Measurements from ENCODE around the gene ATOX1.

- TF ChIP-seq CTCF (IDR thresholded peaks at IDR 0.05): no peak
- TF ChIP-seq POLR2A (IDR thresholded peaks at IDR 0.05): no peak
Observed at GRCh38 chr5:151800532-151800931, 42.1 kb upstream of the ATOX1 start.
